ENCODE measurements around the gene ATP5MG. TPM values are rescaled to one million over a fixed set of nuclear protein-coding genes. Genes with fewer than 3 reads are reported as not detected.

The ATP5MG gene
- total RNA-seq, 1 experiment from 2014 or later: 334 TPM

DNA sequence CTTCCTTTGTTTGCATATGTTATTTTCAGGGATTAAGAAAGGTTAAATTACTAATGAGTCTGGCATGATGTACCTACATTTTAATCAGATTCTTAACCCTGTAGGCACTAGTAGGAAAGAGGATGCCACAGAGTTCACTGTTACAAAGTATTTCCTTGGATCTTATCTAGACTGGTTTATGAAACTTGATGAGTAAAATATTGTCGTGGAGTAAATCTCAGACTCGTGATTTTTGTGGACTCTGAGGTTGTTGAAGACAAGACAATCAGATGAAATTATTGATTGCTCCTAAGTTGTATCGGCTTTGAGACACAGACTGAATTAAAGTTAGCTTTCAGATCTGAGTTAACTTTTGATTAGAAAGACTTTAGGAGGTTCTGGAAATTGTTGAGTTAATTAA, 40.9 kb downstream of the ATP5MG start:
- no peak for TF ChIP-seq EZH2 (IDR thresholded peaks at IDR 0.05; ENCODE audit: borderline replicate concordance, low read depth, low read length, poor library complexity, severe bottlenecking)
- TF ChIP-seq, protein P1, sequence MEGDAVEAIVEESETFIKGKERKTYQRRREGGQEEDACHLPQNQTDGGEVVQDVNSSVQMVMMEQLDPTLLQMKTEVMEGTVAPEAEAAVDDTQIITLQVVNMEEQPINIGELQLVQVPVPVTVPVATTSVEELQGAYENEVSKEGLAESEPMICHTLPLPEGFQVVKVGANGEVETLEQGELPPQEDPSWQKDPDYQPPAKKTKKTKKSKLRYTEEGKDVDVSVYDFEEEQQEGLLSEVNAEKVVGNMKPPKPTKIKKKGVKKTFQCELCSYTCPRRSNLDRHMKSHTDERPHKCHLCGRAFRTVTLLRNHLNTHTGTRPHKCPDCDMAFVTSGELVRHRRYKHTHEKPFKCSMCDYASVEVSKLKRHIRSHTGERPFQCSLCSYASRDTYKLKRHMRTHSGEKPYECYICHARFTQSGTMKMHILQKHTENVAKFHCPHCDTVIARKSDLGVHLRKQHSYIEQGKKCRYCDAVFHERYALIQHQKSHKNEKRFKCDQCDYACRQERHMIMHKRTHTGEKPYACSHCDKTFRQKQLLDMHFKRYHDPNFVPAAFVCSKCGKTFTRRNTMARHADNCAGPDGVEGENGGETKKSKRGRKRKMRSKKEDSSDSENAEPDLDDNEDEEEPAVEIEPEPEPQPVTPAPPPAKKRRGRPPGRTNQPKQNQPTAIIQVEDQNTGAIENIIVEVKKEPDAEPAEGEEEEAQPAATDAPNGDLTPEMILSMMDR (conservative IDR thresholded peaks at IDR 0.05; ENCODE audit: low read depth, low read length): no peak
- BruUV-seq (replicated peaks): no TSS peak
- Histone ChIP-seq H3K27me3 (replicated peaks; ENCODE audit: insufficient read depth, low read depth, low read length, poor library complexity) (no peaks in the 10 kb centered on the region), H3K9me3 (ENCODE audit: low read depth, low read length, poor library complexity, severe bottlenecking) (no peaks in the 10 kb centered on the region), H3K27ac (ENCODE audit: low read depth, low read length, poor library complexity, severe bottlenecking) (no peak overlapping the region), H3K36me3 (ENCODE audit: insufficient read depth, low read length, poor library complexity, severe bottlenecking) (peaks cover 17% of the 10 kb centered on the region), H3K4me3 (ENCODE audit: low read depth, low read length, poor library complexity, severe bottlenecking) (no peak overlapping the region), H3K4me1 (ENCODE audit: insufficient read depth, low read length, poor library complexity, severe bottlenecking) (peaks cover 43% of the 10 kb centered on the region)
- no peak for DNase-seq (ENCODE audit: low spot score)
- intact Hi-C loops (cut with micrococcal nuclease; ENCODE audit: unreplicated experiment): no loop called here
- CTCF ChIA-PET: no interaction called here
- POLR2A ChIA-PET (ENCODE audit: low non-redundant PET): interaction anchor here (0.6 kb wide), 1 partner anchor 246 kb away, joined by 3 read pairs; no protein-coding TSS in a partner anchor

DNA sequence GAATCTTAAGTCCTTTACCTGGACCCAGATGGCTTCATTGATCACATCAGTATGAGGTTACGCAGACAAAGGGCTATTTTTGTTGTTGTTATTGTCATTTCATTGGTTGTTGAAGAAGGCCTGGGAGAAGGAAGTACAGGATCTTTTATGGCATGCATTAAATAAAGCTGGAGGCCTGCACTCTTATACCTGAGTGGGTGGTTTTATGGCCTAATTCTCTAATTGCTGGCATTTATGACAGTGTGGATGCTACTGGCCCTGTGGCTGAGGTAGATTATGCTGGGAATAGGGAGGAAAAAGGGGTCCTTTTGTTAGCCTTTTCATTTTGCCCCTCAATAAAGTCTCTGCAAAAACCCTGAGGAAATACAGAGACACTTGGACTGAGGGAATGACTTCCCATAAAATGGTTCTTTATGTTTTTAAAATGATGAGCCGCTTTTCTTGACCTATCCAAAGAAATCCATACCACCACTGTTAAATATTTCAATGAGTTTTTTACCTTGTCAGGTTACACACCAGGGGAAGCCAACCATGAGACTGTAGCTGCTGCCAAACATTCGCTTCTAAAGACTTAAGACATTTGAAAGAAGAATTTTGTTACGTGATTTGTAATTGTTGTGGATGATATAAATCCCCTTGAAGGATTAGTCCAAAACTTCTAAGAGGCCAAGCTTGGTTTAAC, 41.6 kb downstream of the ATP5MG start:
- intact Hi-C loops (cut with micrococcal nuclease; ENCODE audit: unreplicated experiment): no loop called here

DNA sequence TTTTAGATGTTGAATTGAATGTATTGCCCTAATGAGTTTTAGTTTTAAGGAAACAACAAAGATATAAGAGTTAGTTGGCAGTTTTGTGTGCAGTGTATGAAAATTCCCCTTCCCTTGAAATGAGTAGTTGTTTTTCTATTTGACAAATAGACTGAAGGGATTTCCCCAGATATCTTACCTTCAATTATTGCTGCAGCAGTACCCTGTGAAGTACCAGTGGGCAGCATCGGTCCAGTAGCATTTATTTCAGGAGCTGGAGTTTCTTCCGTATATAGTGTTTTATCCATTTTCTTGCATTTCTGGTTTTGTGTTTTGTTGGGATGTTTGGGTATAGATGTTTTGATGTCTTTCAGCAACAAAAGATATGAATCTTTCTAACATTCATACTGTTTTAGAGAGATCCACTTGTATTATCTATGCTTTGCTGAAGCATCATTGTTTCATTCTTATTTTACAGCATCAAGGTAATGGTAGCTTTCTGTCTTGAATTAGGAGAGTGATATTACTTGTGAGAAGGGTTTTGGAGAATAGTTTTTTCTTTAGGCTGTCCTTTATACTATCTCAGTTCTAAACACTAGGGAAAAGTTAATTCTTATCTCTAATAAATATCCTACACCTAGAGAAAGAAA, 42.3 kb downstream of the ATP5MG start:
- no peaks in the 10 kb centered on the region for H3K27me3 ChIP-seq (replicated peaks; ENCODE audit: insufficient read depth, low read depth, low read length, poor library complexity)
- DNase-seq (ENCODE audit: low spot score): no peak
- H3K4me1 ChIP-seq (ENCODE audit: insufficient read depth, low read length, poor library complexity, severe bottlenecking): peaks cover 48% of the 10 kb centered on the region
- no peak overlapping the region for H3K27ac ChIP-seq (ENCODE audit: low read depth, low read length, poor library complexity, severe bottlenecking)
- CTCF ChIA-PET: no interaction called here
- H3K36me3 ChIP-seq (ENCODE audit: insufficient read depth, low read length, poor library complexity, severe bottlenecking): peaks cover 17% of the 10 kb centered on the region
- POLR2A ChIA-PET (ENCODE audit: low non-redundant PET): interaction anchor here (0.6 kb wide), 1 partner anchor 9 kb away, joined by 3 read pairs; no protein-coding TSS in a partner anchor
- no peak overlapping the region for H3K4me3 ChIP-seq (ENCODE audit: low read depth, low read length, poor library complexity, severe bottlenecking)
- no peaks in the 10 kb centered on the region for H3K9me3 ChIP-seq (ENCODE audit: low read depth, low read length, poor library complexity, severe bottlenecking)
- BruUV-seq (replicated peaks): no TSS peak
- intact Hi-C loops (cut with micrococcal nuclease; ENCODE audit: unreplicated experiment): no loop called here
- TF ChIP-seq EZH2 (IDR thresholded peaks at IDR 0.05; ENCODE audit: borderline replicate concordance, low read depth, low read length, poor library complexity, severe bottlenecking): no peak
- TF ChIP-seq, protein P1 (conservative IDR thresholded peaks at IDR 0.05; ENCODE audit: low read depth, low read length): no peak

More for the DNA sequence above, 41.6 kb downstream of the ATP5MG start:
- ChIA-PET CTCF (no interaction called here), POLR2A (ENCODE audit: low non-redundant PET) (interaction anchor here (0.6 kb wide), 1 partner anchor 8 kb away, joined by 3 read pairs; no protein-coding TSS in a partner anchor)
- Histone ChIP-seq H3K9me3 (ENCODE audit: low read depth, low read length, poor library complexity, severe bottlenecking) (no peaks in the 10 kb centered on the region), H3K27ac (ENCODE audit: low read depth, low read length, poor library complexity, severe bottlenecking) (no peak overlapping the region), H3K4me1 (ENCODE audit: insufficient read depth, low read length, poor library complexity, severe bottlenecking) (peaks cover 44% of the 10 kb centered on the region), H3K36me3 (ENCODE audit: insufficient read depth, low read length, poor library complexity, severe bottlenecking) (peaks cover 17% of the 10 kb centered on the region), H3K4me3 (ENCODE audit: low read depth, low read length, poor library complexity, severe bottlenecking) (no peak overlapping the region), H3K27me3 (replicated peaks; ENCODE audit: insufficient read depth, low read depth, low read length, poor library complexity) (no peaks in the 10 kb centered on the region)
- no peak for TF ChIP-seq EZH2 (IDR thresholded peaks at IDR 0.05; ENCODE audit: borderline replicate concordance, low read depth, low read length, poor library complexity, severe bottlenecking)
- TF ChIP-seq, protein P1 (conservative IDR thresholded peaks at IDR 0.05; ENCODE audit: low read depth, low read length): no peak
- DNase-seq (ENCODE audit: low spot score): no peak
- no TSS peak for BruUV-seq (replicated peaks)
